ENCODE results near the gene NUDT8. TPM values are rescaled to one million over a fixed set of nuclear protein-coding genes. Genes with fewer than 3 reads are reported as not detected.

NUDT8 gene
- total and polyA plus RNA-seq, 10 of the 15 experiments (the other 5 are each of a cell fraction or from before 2014, with no cell fraction given): 0.32 to 18.2 (median 9.8) TPM

DNA sequence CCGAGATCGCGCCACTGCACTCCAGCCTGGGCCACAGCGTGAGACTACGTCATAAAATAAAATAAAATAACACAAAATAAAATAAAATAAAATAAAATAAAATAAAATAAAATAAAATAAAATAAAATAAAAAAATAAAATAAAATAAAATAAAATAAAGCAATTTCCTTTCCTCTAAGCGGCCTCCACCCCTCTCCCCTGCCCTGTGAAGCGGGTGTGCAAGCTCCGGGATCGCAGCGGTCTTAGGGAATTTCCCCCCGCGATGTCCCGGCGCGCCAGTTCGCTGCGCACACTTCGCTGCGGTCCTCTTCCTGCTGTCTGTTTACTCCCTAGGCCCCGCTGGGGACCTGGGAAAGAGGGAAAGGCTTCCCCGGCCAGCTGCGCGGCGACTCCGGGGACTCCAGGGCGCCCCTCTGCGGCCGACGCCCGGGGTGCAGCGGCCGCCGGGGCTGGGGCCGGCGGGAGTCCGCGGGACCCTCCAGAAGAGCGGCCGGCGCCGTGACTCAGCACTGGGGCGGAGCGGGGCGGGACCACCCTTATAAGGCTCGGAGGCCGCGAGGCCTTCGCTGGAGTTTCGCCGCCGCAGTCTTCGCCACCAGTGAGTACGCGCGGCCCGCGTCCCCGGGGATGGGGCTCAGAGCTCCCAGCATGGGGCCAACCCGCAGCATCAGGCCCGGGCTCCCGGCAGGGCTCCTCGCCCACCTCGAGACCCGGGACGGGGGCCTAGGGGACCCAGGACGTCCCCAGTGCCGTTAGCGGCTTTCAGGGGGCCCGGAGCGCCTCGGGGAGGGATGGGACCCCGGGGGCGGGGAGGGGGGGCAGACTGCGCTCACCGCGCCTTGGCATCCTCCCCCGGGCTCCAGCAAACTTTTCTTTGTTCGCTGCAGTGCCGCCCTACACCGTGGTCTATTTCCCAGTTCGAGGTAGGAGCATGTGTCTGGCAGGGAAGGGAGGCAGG, 46.2 kb downstream of the NUDT8 start, which contains the start of gene GSTP1 (continued):
- TF ChIP-seq ZZZ3 (IDR thresholded peaks at IDR 0.05; ENCODE audit: control insufficient read depth, insufficient read length, low read depth) (no peak), FOXM1 (IDR thresholded peaks at IDR 0.05; ENCODE audit: low read depth, low read length) (no peak), TBL1XR1 (IDR thresholded peaks at IDR 0.05; ENCODE audit: low read depth, low read length) (no peak), REST (IDR thresholded peaks at IDR 0.05; ENCODE audit: low read depth, low read length) (no peak), BHLHE40 (IDR thresholded peaks at IDR 0.05; ENCODE audit: borderline replicate concordance in 1 of 2, low read depth in 2 of 2, low read length in 1 of 2) (peak; percentile 31 to 79; a peak in 3 of 4 replicates), SUPT20H (IDR thresholded peaks at IDR 0.05; ENCODE audit: borderline replicate concordance, control insufficient read depth, low read depth, low read length) (no peak)
